Hippocampal formation (tissue), 2 donors: ENCODE data around the gene ENG.
A peak's percentile ranks its signal among the peaks of the same experiment; 100 is the strongest.
"Not testable (repeated sequence)": the region's sequence is repeated elsewhere in the genome, so short reads cannot be mapped to it uniquely, and the experiment has no call there.

Experiments used
- DNase-seq, 2 donors: peaks; one replicate each; lab custom pipeline; 2025; lab: John Stamatoyannopoulos, UW

The ENG gene

DNA sequence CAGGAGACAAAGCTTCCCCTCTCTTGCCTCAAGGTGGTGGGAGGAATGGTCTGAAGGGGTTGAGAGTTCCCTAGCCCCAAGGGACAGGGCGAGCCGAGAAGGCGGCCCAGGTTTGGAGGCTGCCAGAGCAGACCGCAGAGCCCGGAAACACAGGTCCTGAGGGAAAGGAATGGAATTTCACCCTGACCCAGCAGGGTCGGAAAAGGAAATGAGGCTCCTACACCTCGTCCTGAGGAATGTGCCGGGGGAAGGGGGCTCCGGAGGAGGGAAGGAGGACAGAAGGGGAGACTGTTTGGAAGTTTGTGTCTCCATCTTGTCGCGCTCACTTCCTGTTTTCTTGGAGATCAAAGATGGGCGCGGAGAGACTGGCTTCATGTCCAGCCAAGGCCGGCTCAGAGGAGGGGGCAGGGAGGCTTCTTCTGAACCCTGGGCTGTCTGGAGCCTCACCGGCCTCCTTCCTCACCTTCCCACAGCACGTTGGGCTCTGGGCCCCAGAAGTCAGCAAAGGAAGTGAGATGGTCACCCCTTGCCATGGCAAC, 9.6 kb downstream of the ENG start:
- DNase-seq: no peak

- DNase-seq: no peak
Observed at GRCh38 chr9:127841087-127841835, 13.2 kb downstream of the ENG start.

GRCh38 chr9:127838375-127839078, 15.9 kb downstream of the ENG start:
- no peak for DNase-seq

DNA sequence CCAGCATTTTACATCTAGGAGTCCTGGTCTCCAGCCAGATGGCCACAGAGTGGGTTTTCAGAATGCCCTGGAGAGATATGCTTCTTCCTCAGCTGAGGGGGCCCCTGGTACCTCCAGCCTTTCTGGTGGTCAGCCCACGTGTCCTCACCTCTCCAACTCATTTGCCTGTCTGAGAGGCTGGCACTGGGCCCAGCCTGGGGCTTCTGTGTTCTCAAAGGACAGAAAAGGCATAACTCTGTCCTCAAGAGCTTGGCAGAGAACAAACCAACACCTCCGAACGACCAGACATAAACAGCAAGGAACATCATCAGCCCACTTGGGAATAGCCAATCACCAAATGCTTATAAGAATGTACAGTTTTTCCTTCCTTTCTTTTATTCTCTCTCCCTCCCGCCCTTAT, 17.1 kb downstream of the ENG start:
- no peak for DNase-seq

- DNase-seq: not testable (repeated sequence)
Observed at GRCh38 chr9:127836561-127836960, 17.9 kb downstream of the ENG start.

DNA sequence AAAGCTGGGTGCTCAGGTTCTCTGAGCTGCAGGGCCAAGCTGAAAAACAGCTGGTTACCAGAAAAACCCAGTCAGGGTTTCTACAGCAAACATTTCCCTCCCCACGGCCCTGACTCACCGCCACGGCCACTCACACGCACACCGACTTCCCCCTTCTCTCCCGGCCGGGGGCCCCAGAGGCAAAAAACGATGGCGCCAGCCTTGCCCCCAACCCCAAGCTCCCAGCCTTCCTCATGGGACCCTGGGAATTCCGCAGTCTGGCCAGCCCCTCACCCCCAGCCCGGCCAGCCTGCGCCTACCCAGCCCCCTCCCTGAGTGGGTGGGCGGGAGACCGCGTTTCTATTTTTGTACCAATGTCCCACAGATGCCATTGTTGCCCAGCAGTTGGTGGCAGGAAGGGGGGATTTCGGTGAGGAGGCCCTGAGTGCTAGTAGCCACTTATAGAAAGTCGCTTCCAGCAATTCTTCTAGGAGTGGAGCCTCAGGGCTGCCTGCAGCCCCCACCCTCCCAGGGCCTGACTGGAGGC, 18.4 kb downstream of the ENG start:
- DNase-seq: no peak

- no peak for DNase-seq
Observed at GRCh38 chr9:127833555-127833954, 20.9 kb downstream of the ENG start.

GRCh38 chr9:127832248-127832647, 22.2 kb downstream of the ENG start:
- DNase-seq: no peak

GRCh38 chr9:127829205-127829906, 25.1 kb downstream of the ENG start:
- DNase-seq: no peak

GRCh38 chr9:127828262-127829031, 26.0 kb downstream of the ENG start:
- peak in 1 of 2 donors; percentile 15 for DNase-seq

DNA sequence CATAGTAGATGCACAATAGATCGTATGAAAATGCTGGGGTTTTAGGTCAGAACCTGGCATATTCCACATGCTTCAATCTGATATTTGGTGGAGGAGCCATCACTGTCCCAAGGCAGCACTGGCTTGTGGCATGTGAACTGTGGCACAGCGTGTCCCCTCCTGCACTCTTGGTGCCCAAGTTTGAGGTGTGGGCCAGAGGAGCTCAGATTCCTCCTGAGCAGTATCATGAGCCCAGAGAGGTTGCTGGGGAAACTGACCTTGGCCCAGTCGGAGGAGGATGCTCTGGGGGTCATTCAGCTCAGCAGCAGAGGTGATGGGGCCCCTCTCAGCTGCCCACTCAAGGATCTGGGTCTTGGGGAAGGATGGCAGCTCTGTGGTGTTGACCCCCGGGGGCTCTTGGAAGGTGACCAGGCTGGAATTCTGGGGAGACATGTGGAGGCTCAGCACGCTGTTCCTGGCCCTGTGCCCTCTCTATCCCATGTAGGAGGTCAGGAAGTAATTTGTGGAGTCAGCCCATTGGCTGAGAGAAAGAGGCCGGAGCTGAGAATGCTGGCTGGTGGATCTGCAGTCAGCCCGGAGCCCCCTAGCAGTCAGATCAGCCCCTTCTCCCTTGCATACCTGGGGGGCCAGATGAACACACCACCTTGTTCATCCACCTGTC, 28.1 kb downstream of the ENG start:
- DNase-seq: no peak

- DNase-seq: no peak
Observed at GRCh38 chr9:127825319-127826051, 29.0 kb downstream of the ENG start.

DNA sequence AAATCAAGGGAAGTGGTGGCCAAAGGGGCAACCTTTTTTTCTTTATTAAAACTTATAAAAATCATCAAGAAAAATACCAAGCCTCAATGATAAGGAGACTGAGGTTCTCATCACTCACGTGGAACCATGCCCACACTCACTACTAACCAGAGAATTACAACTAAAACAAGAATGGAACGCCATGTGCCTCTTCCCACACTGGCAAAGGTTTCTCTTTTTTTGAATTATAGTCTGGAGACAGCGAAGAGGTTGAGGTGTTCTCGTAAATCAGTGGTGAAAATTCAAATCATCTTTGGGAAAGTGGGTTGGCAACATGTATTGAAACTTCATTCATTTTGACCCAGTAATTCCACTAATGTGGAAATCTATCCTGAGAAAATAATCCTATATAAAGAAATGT, 32.4 kb downstream of the ENG start:
- no peak for DNase-seq

GRCh38 chr9:127818574-127818973, 35.9 kb downstream of the ENG start:
- no peak for DNase-seq

GRCh38 chr9:127817881-127818434, 36.5 kb downstream of the ENG start:
- no peak for DNase-seq

- DNase-seq: no peak
Observed at GRCh38 chr9:127816728-127817127, 37.7 kb downstream of the ENG start.

DNA sequence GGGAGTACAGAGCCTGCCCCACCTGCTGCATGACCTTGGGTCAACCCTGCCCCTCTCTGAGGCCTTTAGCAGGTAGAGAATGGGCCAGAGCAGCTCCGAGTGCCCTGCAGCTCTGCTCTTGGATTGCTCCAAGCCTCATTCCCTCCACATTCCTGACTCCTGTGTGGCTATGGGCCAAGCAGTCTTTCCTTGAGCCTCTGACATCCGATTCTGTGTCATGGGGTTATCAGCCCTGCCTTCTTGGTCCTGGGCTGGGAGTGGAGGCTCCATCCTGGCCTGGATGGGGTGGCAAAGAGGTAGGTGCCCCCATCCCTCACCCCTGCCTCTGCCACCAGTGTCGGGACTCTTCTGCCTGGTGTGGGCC, 38.1 kb downstream of the ENG start:
- no peak for DNase-seq

DNA sequence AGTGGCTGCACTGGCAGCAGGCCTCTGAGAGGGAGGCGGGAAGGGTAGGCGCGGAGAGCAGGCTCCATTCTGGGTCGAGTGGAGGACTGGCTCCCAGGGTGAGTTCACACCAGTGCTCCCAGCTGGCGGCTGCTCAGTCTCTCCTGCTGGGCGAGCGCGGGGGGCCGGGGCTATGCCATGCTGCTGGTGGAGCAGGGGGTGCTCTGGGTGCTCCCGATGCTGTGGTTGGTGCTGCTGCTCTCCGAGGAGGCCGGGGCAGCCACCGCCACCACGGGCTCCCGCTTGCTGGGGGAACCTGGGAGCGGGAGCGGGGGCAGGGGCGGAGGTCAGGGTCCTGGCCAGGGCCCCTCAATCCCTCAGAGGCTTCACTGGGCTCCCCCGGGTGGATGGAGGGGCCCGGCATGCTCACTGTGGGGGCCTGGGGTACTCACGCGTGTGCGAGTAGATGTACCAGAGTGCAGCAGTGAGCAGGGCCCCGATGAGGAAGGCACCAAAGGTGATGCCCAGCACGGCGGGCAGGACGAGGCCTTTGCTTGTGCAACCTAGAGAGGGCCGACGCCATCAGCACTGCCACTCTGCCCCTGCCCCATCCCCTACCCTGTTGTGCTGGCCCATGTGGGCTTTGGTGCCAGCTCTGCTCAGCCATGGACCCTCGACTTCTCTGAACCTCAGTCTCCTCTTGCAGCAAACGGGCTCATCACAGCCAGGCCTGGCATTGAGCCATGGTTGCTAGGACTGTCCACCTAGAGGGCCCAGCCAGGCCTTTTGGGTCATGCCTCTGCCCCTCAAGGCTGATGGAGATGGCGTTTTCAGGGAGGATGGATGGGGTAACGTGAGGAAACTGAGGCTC, 38.7 kb downstream of the ENG start:
- no peak for DNase-seq
